ENCODE measurements around the gene NPC2. TPM values are rescaled to one million over a fixed set of nuclear protein-coding genes. Genes with fewer than 3 reads are reported as not detected.

The NPC2 gene
- polyA plus RNA-seq, 1 donor: 431 TPM

- no CpG with 5 or more reads among the region's 1 CpG for WGBS (ENCODE audit: insufficient coverage, low lambda C conversion rate)
- Histone ChIP-seq H3K36me3 (ENCODE audit: control insufficient read depth, insufficient read depth, low read length) (peaks cover 5% of the 10 kb centered on the region), H3K4me3 (ENCODE audit: low read length) (no peak overlapping the region), H3K27ac (ENCODE audit: low read length) (no peak overlapping the region), H3K4me1 (ENCODE audit: control insufficient read depth, insufficient read depth, low read length) (peaks cover 23% of the 10 kb centered on the region), H3K27me3 (ENCODE audit: control insufficient read depth, insufficient read depth, low read length) (no peaks in the 10 kb centered on the region), H3K9me3 (ENCODE audit: control insufficient read depth, low read depth, low read length) (no peaks in the 10 kb centered on the region)
- no peak for DNase-seq
These were observed 2.6 kb downstream of the NPC2 start for GRCh38 chr14:74490486-74490885.

GRCh38 chr14:74488786-74489397 lies 4.2 kb downstream of the NPC2 start:
- no peak overlapping the region for H3K27ac ChIP-seq (ENCODE audit: low read length)

GRCh38 chr14:74486164-74486563 lies 6.9 kb downstream of the NPC2 start:
- peak in 1 of 2 donors; percentile 47 for DNase-seq
- no CpG with 5 or more reads among the region's 3 CpGs for WGBS (ENCODE audit: insufficient coverage, low lambda C conversion rate)
- Histone ChIP-seq H3K4me1 (ENCODE audit: control insufficient read depth, insufficient read depth, low read length) (peaks cover 9% of the 10 kb centered on the region), H3K36me3 (ENCODE audit: control insufficient read depth, insufficient read depth, low read length) (peaks cover 23% of the 10 kb centered on the region), H3K27me3 (ENCODE audit: control insufficient read depth, insufficient read depth, low read length) (no peaks in the 10 kb centered on the region), H3K4me3 (ENCODE audit: low read length) (no peak overlapping the region), H3K27ac (ENCODE audit: low read length) (no peak overlapping the region), H3K9me3 (ENCODE audit: control insufficient read depth, low read depth, low read length) (no peaks in the 10 kb centered on the region)

More at GRCh38 chr14:74488786-74489397, 4.2 kb downstream of the NPC2 start:
- no peak for DNase-seq
- Histone ChIP-seq H3K4me3 (ENCODE audit: low read length) (no peak overlapping the region), H3K9me3 (ENCODE audit: control insufficient read depth, low read depth, low read length) (no peaks in the 10 kb centered on the region), H3K36me3 (ENCODE audit: control insufficient read depth, insufficient read depth, low read length) (peaks cover 10% of the 10 kb centered on the region), H3K27me3 (ENCODE audit: control insufficient read depth, insufficient read depth, low read length) (no peaks in the 10 kb centered on the region), H3K4me1 (ENCODE audit: control insufficient read depth, insufficient read depth, low read length) (peaks cover 12% of the 10 kb centered on the region)

DNA sequence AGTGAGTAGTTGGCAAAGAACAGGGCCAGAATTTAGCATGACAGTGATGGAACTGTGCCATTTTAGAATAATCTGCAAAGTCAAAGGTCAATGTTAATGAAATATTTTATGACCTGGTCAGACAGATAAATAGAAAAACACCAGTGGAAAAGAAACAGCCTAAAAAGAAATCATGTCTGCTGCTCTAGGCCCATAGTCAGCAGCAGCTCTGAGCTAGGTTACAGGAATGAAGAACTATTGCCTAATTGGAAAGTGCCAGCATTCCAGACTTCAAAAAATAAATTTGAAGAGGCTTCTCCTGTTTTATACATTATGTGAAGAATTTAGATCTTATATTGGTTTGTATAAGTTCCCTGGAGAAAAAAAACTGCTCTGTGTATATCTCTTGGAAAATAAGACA lies 9.8 kb downstream of the NPC2 start:
- Histone ChIP-seq H3K9me3 (ENCODE audit: control insufficient read depth, low read depth, low read length) (no peaks in the 10 kb centered on the region), H3K36me3 (ENCODE audit: control insufficient read depth, insufficient read depth, low read length) (peaks cover 43% of the 10 kb centered on the region), H3K27ac (ENCODE audit: low read length) (peak overlapping the region; percentile 39), H3K4me3 (ENCODE audit: low read length) (no peak overlapping the region), H3K4me1 (ENCODE audit: control insufficient read depth, insufficient read depth, low read length) (peaks cover 9% of the 10 kb centered on the region), H3K27me3 (ENCODE audit: control insufficient read depth, insufficient read depth, low read length) (no peaks in the 10 kb centered on the region)
- no peak for DNase-seq

DNA sequence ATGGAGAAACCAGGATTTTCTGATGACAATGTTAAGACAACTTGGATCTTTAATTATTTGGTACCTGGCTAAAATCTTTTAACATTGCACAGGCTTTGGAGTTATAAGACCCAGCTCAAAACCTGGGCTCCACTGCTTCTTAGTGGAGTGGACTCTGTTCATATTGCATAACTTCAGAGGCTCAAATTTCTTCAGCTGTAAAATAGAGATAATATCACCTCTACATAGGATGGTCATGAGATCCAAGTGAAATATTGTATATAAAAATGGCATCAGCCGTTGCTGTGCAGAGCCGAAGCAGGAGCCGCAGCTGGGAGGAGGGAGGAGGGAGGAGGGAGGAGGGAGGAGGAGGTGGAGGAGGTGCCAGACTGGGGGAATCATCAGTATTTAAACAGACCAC lies 10.5 kb downstream of the NPC2 start:
- no CpG with 5 or more reads among the region's 3 CpGs for WGBS (ENCODE audit: insufficient coverage, low lambda C conversion rate)
- H3K27ac ChIP-seq (ENCODE audit: low read length): peak overlapping the region; percentile 39
- peaks cover 9% of the 10 kb centered on the region for H3K4me1 ChIP-seq (ENCODE audit: control insufficient read depth, insufficient read depth, low read length)
- DNase-seq: peak; percentile 51 to 73
- peaks cover 43% of the 10 kb centered on the region for H3K36me3 ChIP-seq (ENCODE audit: control insufficient read depth, insufficient read depth, low read length)
- no peaks in the 10 kb centered on the region for H3K27me3 ChIP-seq (ENCODE audit: control insufficient read depth, insufficient read depth, low read length)
- no peak overlapping the region for H3K4me3 ChIP-seq (ENCODE audit: low read length)
- no peaks in the 10 kb centered on the region for H3K9me3 ChIP-seq (ENCODE audit: control insufficient read depth, low read depth, low read length)

DNA sequence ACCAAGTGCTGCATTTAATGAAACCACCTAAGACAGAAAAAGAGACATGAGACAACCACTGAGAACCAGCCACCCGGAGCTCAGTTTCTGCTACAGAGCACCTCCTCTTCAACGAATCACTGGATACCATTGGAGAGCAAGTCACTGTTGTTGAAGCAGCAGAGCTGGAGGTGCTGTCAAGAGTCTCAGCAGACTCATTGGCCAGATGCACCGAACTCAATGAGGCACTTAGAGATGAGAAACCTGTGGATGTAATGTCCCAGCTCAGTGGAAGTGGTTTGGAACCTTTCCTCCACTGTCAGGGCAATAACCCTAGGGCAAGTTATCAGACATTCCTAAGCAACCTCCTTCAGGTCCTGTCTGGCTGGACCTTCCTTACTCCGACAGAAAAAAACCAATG lies 13.1 kb downstream of the NPC2 start:
- WGBS (ENCODE audit: insufficient coverage, low lambda C conversion rate): 83% methylated on average over 1 of the region's 4 CpGs
- Histone ChIP-seq H3K27ac (ENCODE audit: low read length) (no peak overlapping the region), H3K36me3 (ENCODE audit: control insufficient read depth, insufficient read depth, low read length) (peaks cover 53% of the 10 kb centered on the region), H3K27me3 (ENCODE audit: control insufficient read depth, insufficient read depth, low read length) (no peaks in the 10 kb centered on the region), H3K4me1 (ENCODE audit: control insufficient read depth, insufficient read depth, low read length) (peaks cover 3% of the 10 kb centered on the region), H3K9me3 (ENCODE audit: control insufficient read depth, low read depth, low read length) (no peaks in the 10 kb centered on the region), H3K4me3 (ENCODE audit: low read length) (no peak overlapping the region)
- DNase-seq: no peak

DNA sequence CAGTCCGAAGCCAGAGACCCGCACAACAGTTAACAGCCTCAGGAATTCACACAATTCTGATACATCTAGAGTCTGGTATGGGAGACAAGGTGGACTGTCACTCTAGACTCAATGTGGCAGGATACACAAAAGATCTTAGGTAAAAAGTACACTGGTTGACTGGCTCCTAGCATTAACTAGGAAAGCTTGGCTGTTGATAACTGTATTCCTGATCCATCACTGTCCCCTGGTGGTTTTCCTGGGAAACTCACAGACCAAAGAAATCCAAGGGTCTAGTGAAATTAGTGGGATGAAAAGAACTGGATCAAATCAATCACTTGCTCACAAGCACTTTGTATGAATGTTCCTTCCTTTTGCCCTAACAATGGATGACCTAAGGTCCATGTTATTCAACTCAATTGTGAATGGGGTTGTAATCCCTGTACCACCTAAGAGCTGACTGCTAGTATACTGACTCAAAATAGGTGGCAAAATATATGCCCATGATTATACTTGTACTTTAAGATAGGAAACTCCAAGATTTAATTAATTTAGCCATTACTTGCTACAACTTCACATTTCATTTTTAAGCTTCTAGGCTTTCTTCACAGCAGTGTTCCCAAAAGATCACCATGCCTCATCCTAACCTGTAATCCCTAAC lies 14.0 kb downstream of the NPC2 start:
- no CpG with 5 or more reads among the region's 2 CpGs for WGBS (ENCODE audit: insufficient coverage, low lambda C conversion rate)
- no peak overlapping the region for H3K4me3 ChIP-seq (ENCODE audit: low read length)
- DNase-seq: no peak
- no peak overlapping the region for H3K27ac ChIP-seq (ENCODE audit: low read length)
- peaks cover 3% of the 10 kb centered on the region for H3K4me1 ChIP-seq (ENCODE audit: control insufficient read depth, insufficient read depth, low read length)
- no peaks in the 10 kb centered on the region for H3K9me3 ChIP-seq (ENCODE audit: control insufficient read depth, low read depth, low read length)
- no peaks in the 10 kb centered on the region for H3K27me3 ChIP-seq (ENCODE audit: control insufficient read depth, insufficient read depth, low read length)
- peaks cover 54% of the 10 kb centered on the region for H3K36me3 ChIP-seq (ENCODE audit: control insufficient read depth, insufficient read depth, low read length)

DNA sequence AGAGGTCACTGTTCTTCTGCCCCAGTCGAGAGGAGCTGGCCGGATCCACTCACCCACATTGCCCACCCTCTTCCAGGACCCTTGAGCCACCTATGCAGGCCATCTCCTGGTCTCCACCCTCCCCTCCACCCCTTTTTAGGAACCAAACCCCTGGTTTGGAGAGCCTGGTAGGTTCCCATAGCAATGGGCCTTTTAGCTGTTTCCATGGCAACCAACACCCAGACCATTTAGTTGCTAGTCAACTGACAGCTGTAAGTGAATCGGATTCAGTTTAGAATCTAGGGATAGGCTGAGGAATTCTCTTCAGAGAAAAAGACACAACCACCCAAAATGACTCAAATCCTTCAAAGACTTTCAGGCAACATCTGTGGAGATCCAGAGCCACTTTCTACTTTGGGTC lies 16.5 kb downstream of the NPC2 start:
- no CpG with 5 or more reads among the region's 3 CpGs for WGBS (ENCODE audit: insufficient coverage, low lambda C conversion rate)
- H3K4me3 ChIP-seq (ENCODE audit: low read length): no peak overlapping the region
- H3K9me3 ChIP-seq (ENCODE audit: control insufficient read depth, low read depth, low read length): no peaks in the 10 kb centered on the region
- no peak overlapping the region for H3K27ac ChIP-seq (ENCODE audit: low read length)
- no peaks in the 10 kb centered on the region for H3K27me3 ChIP-seq (ENCODE audit: control insufficient read depth, insufficient read depth, low read length)
- H3K36me3 ChIP-seq (ENCODE audit: control insufficient read depth, insufficient read depth, low read length): peaks cover 52% of the 10 kb centered on the region
- no peak for DNase-seq
- no peaks in the 10 kb centered on the region for H3K4me1 ChIP-seq (ENCODE audit: control insufficient read depth, insufficient read depth, low read length)

GRCh38 chr14:74476107-74476506 lies 17.0 kb downstream of the NPC2 start:
- no peak for DNase-seq
- Histone ChIP-seq H3K9me3 (ENCODE audit: control insufficient read depth, low read depth, low read length) (no peaks in the 10 kb centered on the region), H3K36me3 (ENCODE audit: control insufficient read depth, insufficient read depth, low read length) (peaks cover 49% of the 10 kb centered on the region), H3K27ac (ENCODE audit: low read length) (no peak overlapping the region), H3K4me1 (ENCODE audit: control insufficient read depth, insufficient read depth, low read length) (no peaks in the 10 kb centered on the region), H3K4me3 (ENCODE audit: low read length) (no peak overlapping the region), H3K27me3 (ENCODE audit: control insufficient read depth, insufficient read depth, low read length) (no peaks in the 10 kb centered on the region)
- WGBS (ENCODE audit: insufficient coverage, low lambda C conversion rate): no CpG with 5 or more reads among the region's 4 CpGs

- DNase-seq: no peak
- no peak overlapping the region for H3K27ac ChIP-seq (ENCODE audit: low read length)
- H3K9me3 ChIP-seq (ENCODE audit: control insufficient read depth, low read depth, low read length): no peaks in the 10 kb centered on the region
- no peaks in the 10 kb centered on the region for H3K27me3 ChIP-seq (ENCODE audit: control insufficient read depth, insufficient read depth, low read length)
- no peaks in the 10 kb centered on the region for H3K4me1 ChIP-seq (ENCODE audit: control insufficient read depth, insufficient read depth, low read length)
- H3K4me3 ChIP-seq (ENCODE audit: low read length): no peak overlapping the region
- peaks cover 46% of the 10 kb centered on the region for H3K36me3 ChIP-seq (ENCODE audit: control insufficient read depth, insufficient read depth, low read length)
- no CpG with 5 or more reads among the region's 3 CpGs for WGBS (ENCODE audit: insufficient coverage, low lambda C conversion rate)
These were observed 17.4 kb downstream of the NPC2 start for GRCh38 chr14:74475678-74476077.

GRCh38 chr14:74474376-74474775 lies 18.7 kb downstream of the NPC2 start:
- Histone ChIP-seq H3K4me3 (ENCODE audit: low read length) (no peak overlapping the region), H3K27ac (ENCODE audit: low read length) (no peak overlapping the region), H3K36me3 (ENCODE audit: control insufficient read depth, insufficient read depth, low read length) (peaks cover 34% of the 10 kb centered on the region), H3K27me3 (ENCODE audit: control insufficient read depth, insufficient read depth, low read length) (no peaks in the 10 kb centered on the region), H3K9me3 (ENCODE audit: control insufficient read depth, low read depth, low read length) (no peaks in the 10 kb centered on the region), H3K4me1 (ENCODE audit: control insufficient read depth, insufficient read depth, low read length) (no peaks in the 10 kb centered on the region)
- WGBS (ENCODE audit: insufficient coverage, low lambda C conversion rate): no CpG with 5 or more reads among the region's 2 CpGs
- no peak for DNase-seq

Data from large intestine (tissue), 3 donors.